ENCODE results near the gene KCNG4. TPM values are rescaled to one million over a fixed set of nuclear protein-coding genes. Genes with fewer than 3 reads are reported as not detected.

Gene KCNG4
- total and polyA plus RNA-seq, 4 donors: not detected

DNA sequence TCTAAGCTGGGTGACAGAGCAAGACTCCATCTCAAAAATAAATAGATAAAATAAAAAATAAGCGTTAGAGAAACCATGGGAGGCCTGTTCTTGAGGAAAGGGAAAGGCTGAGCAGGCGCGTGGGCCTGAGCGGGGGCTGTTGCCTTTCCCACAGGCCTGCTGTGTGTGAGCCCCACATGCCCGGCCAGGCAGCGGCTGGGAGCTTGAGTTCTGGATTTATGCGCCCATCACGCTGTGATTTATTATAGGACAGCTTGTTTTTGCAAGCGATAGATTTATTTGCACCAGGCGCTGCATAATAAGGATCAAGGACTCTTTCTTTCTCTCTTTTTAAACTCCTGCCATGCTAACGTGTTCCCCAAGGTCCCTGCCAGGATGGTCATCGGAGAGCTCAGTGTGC lies 40.1 kb upstream of the KCNG4 start:
- H3K9ac ChIP-seq (ENCODE audit: low read depth in 1 of 2, low read length in 2 of 2): no peak overlapping the region
- WGBS: 94% methylated on average over 12 of the region's 12 CpGs
- no peaks in the 10 kb centered on the region for H3K4me1 ChIP-seq (ENCODE audit: control insufficient read depth in 4 of 4, insufficient read depth in 4 of 4, low read length in 3 of 4)
- H3K36me3 ChIP-seq (ENCODE audit: control insufficient read depth in 4 of 4, insufficient read depth in 3 of 4, low read depth in 1 of 4, low read length in 3 of 4): no peaks in the 10 kb centered on the region
- H3K27ac ChIP-seq (ENCODE audit: low read depth in 1 of 2, low read length in 2 of 2): no peak overlapping the region
- no peaks in the 10 kb centered on the region for H3K9me3 ChIP-seq (ENCODE audit: control insufficient read depth in 4 of 4, low read length in 3 of 4)
- TF ChIP-seq, protein P1, sequence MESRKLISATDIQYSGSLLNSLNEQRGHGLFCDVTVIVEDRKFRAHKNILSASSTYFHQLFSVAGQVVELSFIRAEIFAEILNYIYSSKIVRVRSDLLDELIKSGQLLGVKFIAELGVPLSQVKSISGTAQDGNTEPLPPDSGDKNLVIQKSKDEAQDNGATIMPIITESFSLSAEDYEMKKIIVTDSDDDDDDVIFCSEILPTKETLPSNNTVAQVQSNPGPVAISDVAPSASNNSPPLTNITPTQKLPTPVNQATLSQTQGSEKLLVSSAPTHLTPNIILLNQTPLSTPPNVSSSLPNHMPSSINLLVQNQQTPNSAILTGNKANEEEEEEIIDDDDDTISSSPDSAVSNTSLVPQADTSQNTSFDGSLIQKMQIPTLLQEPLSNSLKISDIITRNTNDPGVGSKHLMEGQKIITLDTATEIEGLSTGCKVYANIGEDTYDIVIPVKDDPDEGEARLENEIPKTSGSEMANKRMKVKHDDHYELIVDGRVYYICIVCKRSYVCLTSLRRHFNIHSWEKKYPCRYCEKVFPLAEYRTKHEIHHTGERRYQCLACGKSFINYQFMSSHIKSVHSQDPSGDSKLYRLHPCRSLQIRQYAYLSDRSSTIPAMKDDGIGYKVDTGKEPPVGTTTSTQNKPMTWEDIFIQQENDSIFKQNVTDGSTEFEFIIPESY (IDR thresholded peaks at IDR 0.05): no peak
- TF ChIP-seq EGR1 (IDR thresholded peaks at IDR 0.05; ENCODE audit: low read depth in 2 of 2) (no peak), RAD21 (IDR thresholded peaks at IDR 0.05) (no peak), JUND (IDR thresholded peaks at IDR 0.05) (no peak), YY1 (IDR thresholded peaks at IDR 0.05) (no peak), NR2F2 (IDR thresholded peaks at IDR 0.05) (no peak), GABPA (IDR thresholded peaks at IDR 0.05 in 1 of 2, conservative IDR thresholded peaks at IDR 0.05 in 1 of 2) (no peak), HNF4A (conservative IDR thresholded peaks at IDR 0.05) (no peak), FOXA2 (IDR thresholded peaks at IDR 0.05) (no peak), ATF3 (IDR thresholded peaks at IDR 0.05) (no peak), RXRA (IDR thresholded peaks at IDR 0.05) (no peak), FOXA1 (IDR thresholded peaks at IDR 0.05) (no peak)
- TF ChIP-seq, protein P2, sequence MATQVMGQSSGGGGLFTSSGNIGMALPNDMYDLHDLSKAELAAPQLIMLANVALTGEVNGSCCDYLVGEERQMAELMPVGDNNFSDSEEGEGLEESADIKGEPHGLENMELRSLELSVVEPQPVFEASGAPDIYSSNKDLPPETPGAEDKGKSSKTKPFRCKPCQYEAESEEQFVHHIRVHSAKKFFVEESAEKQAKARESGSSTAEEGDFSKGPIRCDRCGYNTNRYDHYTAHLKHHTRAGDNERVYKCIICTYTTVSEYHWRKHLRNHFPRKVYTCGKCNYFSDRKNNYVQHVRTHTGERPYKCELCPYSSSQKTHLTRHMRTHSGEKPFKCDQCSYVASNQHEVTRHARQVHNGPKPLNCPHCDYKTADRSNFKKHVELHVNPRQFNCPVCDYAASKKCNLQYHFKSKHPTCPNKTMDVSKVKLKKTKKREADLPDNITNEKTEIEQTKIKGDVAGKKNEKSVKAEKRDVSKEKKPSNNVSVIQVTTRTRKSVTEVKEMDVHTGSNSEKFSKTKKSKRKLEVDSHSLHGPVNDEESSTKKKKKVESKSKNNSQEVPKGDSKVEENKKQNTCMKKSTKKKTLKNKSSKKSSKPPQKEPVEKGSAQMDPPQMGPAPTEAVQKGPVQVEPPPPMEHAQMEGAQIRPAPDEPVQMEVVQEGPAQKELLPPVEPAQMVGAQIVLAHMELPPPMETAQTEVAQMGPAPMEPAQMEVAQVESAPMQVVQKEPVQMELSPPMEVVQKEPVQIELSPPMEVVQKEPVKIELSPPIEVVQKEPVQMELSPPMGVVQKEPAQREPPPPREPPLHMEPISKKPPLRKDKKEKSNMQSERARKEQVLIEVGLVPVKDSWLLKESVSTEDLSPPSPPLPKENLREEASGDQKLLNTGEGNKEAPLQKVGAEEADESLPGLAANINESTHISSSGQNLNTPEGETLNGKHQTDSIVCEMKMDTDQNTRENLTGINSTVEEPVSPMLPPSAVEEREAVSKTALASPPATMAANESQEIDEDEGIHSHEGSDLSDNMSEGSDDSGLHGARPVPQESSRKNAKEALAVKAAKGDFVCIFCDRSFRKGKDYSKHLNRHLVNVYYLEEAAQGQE (IDR thresholded peaks at IDR 0.05): no peak
- TF ChIP-seq, protein P3, sequence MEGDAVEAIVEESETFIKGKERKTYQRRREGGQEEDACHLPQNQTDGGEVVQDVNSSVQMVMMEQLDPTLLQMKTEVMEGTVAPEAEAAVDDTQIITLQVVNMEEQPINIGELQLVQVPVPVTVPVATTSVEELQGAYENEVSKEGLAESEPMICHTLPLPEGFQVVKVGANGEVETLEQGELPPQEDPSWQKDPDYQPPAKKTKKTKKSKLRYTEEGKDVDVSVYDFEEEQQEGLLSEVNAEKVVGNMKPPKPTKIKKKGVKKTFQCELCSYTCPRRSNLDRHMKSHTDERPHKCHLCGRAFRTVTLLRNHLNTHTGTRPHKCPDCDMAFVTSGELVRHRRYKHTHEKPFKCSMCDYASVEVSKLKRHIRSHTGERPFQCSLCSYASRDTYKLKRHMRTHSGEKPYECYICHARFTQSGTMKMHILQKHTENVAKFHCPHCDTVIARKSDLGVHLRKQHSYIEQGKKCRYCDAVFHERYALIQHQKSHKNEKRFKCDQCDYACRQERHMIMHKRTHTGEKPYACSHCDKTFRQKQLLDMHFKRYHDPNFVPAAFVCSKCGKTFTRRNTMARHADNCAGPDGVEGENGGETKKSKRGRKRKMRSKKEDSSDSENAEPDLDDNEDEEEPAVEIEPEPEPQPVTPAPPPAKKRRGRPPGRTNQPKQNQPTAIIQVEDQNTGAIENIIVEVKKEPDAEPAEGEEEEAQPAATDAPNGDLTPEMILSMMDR (IDR thresholded peaks at IDR 0.05; ENCODE audit: low read depth, low read length, missing input control): no peak
- TF ChIP-seq, protein P4, sequence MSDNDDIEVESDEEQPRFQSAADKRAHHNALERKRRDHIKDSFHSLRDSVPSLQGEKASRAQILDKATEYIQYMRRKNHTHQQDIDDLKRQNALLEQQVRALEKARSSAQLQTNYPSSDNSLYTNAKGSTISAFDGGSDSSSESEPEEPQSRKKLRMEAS (IDR thresholded peaks at IDR 0.05): no peak
- H3K4me3 ChIP-seq (ENCODE audit: low read depth in 1 of 3, low read length in 3 of 3): no peak overlapping the region
- no peaks in the 10 kb centered on the region for H3K27me3 ChIP-seq (ENCODE audit: control insufficient read depth in 4 of 4, insufficient read depth in 4 of 4, low read length in 3 of 4)
- DNase-seq (ENCODE audit: low spot score): no peak

GRCh38 chr16:84278968-84279367 lies 39.2 kb upstream of the KCNG4 start:
- 43% methylated on average over 6 of the region's 6 CpGs for WGBS

More at GRCh38 chr16:84278968-84279367, 39.2 kb upstream of the KCNG4 start:
- Histone ChIP-seq H3K9ac (ENCODE audit: low read depth in 1 of 2, low read length in 2 of 2) (no peak overlapping the region), H3K4me3 (ENCODE audit: low read depth in 1 of 3, low read length in 3 of 3) (no peak overlapping the region), H3K4me1 (ENCODE audit: control insufficient read depth in 4 of 4, insufficient read depth in 4 of 4, low read length in 3 of 4) (no peaks in the 10 kb centered on the region), H3K36me3 (ENCODE audit: control insufficient read depth in 4 of 4, insufficient read depth in 3 of 4, low read depth in 1 of 4, low read length in 3 of 4) (no peaks in the 10 kb centered on the region), H3K27me3 (ENCODE audit: control insufficient read depth in 4 of 4, insufficient read depth in 4 of 4, low read length in 3 of 4) (no peaks in the 10 kb centered on the region), H3K9me3 (ENCODE audit: control insufficient read depth in 4 of 4, low read length in 3 of 4) (no peaks in the 10 kb centered on the region), H3K27ac (ENCODE audit: low read depth in 1 of 2, low read length in 2 of 2) (no peak overlapping the region)
- TF ChIP-seq ATF3 (IDR thresholded peaks at IDR 0.05) (no peak), EGR1 (IDR thresholded peaks at IDR 0.05; ENCODE audit: low read depth in 2 of 2) (no peak), HNF4G (IDR thresholded peaks at IDR 0.05) (no peak), TAF1 (conservative IDR thresholded peaks at IDR 0.05) (no peak), SP1 (IDR thresholded peaks at IDR 0.05) (no peak)
- TF ChIP-seq, protein P4 (IDR thresholded peaks at IDR 0.05): no peak
- no peak for DNase-seq (ENCODE audit: low spot score)

Measured in liver (tissue), 9 donors.